DND-41 (cell line): Measurements from ENCODE around the gene CYB5B.
A peak's percentile ranks its signal among the peaks of the same experiment; 100 is the strongest.

Source experiments
- ATAC-seq: fragments of 200-7000 bp; cut with Tn5 transposase; 3 replicates; pipeline ENCODE4 v1.9.1; 2021; ENCODE audit warnings: low read depth; ENCODE audit not compliant: insufficient read depth
- DNase-seq: peaks from one replicate; pipeline ENCODE4 v3.0.0-alpha.2; 2020
- H2AFZ ChIP-seq: 2 replicates; pipeline ENCODE4 v1.6.0; 2012; ENCODE audit warnings: low read depth, low read length
- H3K27ac ChIP-seq: 2 replicates; pipeline ENCODE4 v1.5.1; 2012; ENCODE audit warnings: low read length, inconsistent platforms
- H3K27me3 ChIP-seq: fragments of 200-600 bp; sonication (generic); 2 replicates; pipeline ENCODE4 v1.6.0; 2012; ENCODE audit warnings: low read length, mild to moderate bottlenecking, inconsistent platforms; ENCODE audit not compliant: insufficient read depth, poor library complexity
- H3K36me3 ChIP-seq: 2 replicates; pipeline ENCODE4 v1.5.1; 2012; ENCODE audit warnings: low read length, inconsistent platforms; ENCODE audit not compliant: insufficient read depth
- H3K4me1 ChIP-seq: 2 replicates; pipeline ENCODE4 v1.5.1; 2012; ENCODE audit warnings: mild to moderate bottlenecking, low read length; ENCODE audit not compliant: insufficient read depth
- H3K4me2 ChIP-seq: 2 replicates; pipeline ENCODE4 v1.6.0; 2012; ENCODE audit warnings: mild to moderate bottlenecking, moderate library complexity, low read length, inconsistent platforms; ENCODE audit not compliant: insufficient read depth
- H3K4me3 ChIP-seq, 2 experiments: fragments of 200-600 bp in 1 of 2; shearing (Covaris generic) in 1 of 2; 2 replicates each; pipeline ENCODE4 v1.5.1; 2012 to 2016; ENCODE audit warnings: inconsistent platforms in 2 of 2, low read length in 2 of 2, mild to moderate bottlenecking in 2 of 2, low read depth in 1 of 2, moderate library complexity in 1 of 2
- H3K79me2 ChIP-seq: 2 replicates; pipeline ENCODE4 v1.6.0; 2012; ENCODE audit warnings: low read length, inconsistent platforms; ENCODE audit not compliant: insufficient read depth
- H3K9ac ChIP-seq: 2 replicates; pipeline ENCODE4 v1.6.0; 2012; ENCODE audit warnings: low read depth, mild to moderate bottlenecking, inconsistent platforms, low read length, moderate library complexity
- H3K9me3 ChIP-seq: 2 replicates; pipeline ENCODE4 v1.5.1; 2012; ENCODE audit warnings: low read length, moderate library complexity, mild to moderate bottlenecking, inconsistent platforms; ENCODE audit not compliant: insufficient read depth, severe bottlenecking
- H4K20me1 ChIP-seq: 2 replicates; pipeline ENCODE4 v1.6.0; 2012; ENCODE audit warnings: low read length; ENCODE audit not compliant: insufficient read depth
- CTCF ChIP-seq: IDR thresholded peaks from 2 replicates; pipeline ENCODE4 v1.5.1; 2012; ENCODE audit warnings: borderline replicate concordance, low read length, moderate library complexity, mild to moderate bottlenecking; ENCODE audit not compliant: poor library complexity, severe bottlenecking; ENCODE audit errors: extremely low read depth
- EZH2 ChIP-seq: IDR thresholded peaks from 3 replicates; pipeline ENCODE4 v1.6.1; 2012; ENCODE audit warnings: borderline replicate concordance, low read depth, mild to moderate bottlenecking, moderate library complexity, low read length, inconsistent platforms; ENCODE audit not compliant: severe bottlenecking

Gene CYB5B

GRCh38 chr16:69386596-69386995, 37.8 kb upstream of the CYB5B start:
- Histone ChIP-seq H2AFZ (peak overlapping the region; percentile 83), H3K36me3 (peaks cover 30% of the 10 kb centered on the region), H3K27ac (no peak overlapping the region), H3K9ac (peak overlapping the region; percentile 74), H4K20me1 (peaks cover 5% of the 10 kb centered on the region; the same call in 1 of the 2 replicates), H3K4me1 (peaks cover 43% of the 10 kb centered on the region), H3K79me2 (peaks cover 50% of the 10 kb centered on the region), H3K4me3 (peak overlapping the region; percentile 77 to 90; a peak in 3 of 4 replicates), H3K4me2 (peak overlapping the region; percentile 54), H3K27me3 (no peaks in the 10 kb centered on the region), H3K9me3 (no peaks in the 10 kb centered on the region)
- DNase-seq (no peak), ATAC-seq (no peak)
- TF ChIP-seq CTCF (no peak), EZH2 (no peak)

- Histone ChIP-seq H3K4me3 (no peak overlapping the region), H3K4me2 (no peak overlapping the region), H3K9ac (no peak overlapping the region), H3K9me3 (no peaks in the 10 kb centered on the region), H3K4me1 (peaks cover 10% of the 10 kb centered on the region), H3K36me3 (no peaks in the 10 kb centered on the region), H2AFZ (no peak overlapping the region), H4K20me1 (no peaks in the 10 kb centered on the region), H3K27ac (no peak overlapping the region), H3K27me3 (no peaks in the 10 kb centered on the region), H3K79me2 (no peaks in the 10 kb centered on the region)
- no peak for TF ChIP-seq EZH2
- no peak for TF ChIP-seq CTCF
- ATAC-seq (no peak), DNase-seq (no peak)
Measured at GRCh38 chr16:69393898-69394849, 30.2 kb upstream of the CYB5B start.

GRCh38 chr16:69395859-69396186, 28.6 kb upstream of the CYB5B start:
- no peak overlapping the region for H3K27ac ChIP-seq
- no peak overlapping the region for H3K4me3 ChIP-seq
- peak; percentile 18; the same call in 1 of the 3 replicates for ATAC-seq
- H3K9me3 ChIP-seq: no peaks in the 10 kb centered on the region
- H2AFZ ChIP-seq: peak overlapping the region; percentile 46; the same call in 1 of the 2 replicates
- peaks cover 10% of the 10 kb centered on the region for H3K4me1 ChIP-seq
- H3K4me2 ChIP-seq: no peak overlapping the region
- no peaks in the 10 kb centered on the region for H3K36me3 ChIP-seq
- no peak for DNase-seq
- H3K9ac ChIP-seq: no peak overlapping the region
- H3K27me3 ChIP-seq: no peaks in the 10 kb centered on the region
- no peaks in the 10 kb centered on the region for H4K20me1 ChIP-seq
- no peak for TF ChIP-seq EZH2
- no peak for TF ChIP-seq CTCF
- H3K79me2 ChIP-seq: no peaks in the 10 kb centered on the region
